Activated CD8-positive, alpha-beta T cell treated with anti-CD3 and anti-CD28 coated beads for 36 hours (primary cell): ENCODE measurements around the gene SEC14L1. TPM values are rescaled to one million over a fixed set of nuclear protein-coding genes. Genes with fewer than 3 reads are reported as not detected.

Source experiments
- ATAC-seq: fragments of 200-7000 bp; cut with Tn5 transposase; one replicate; pipeline ENCODE4 v1.10.0; 2021; ENCODE audit warnings: mild to moderate bottlenecking, moderate library complexity
- CTCF ChIA-PET: fragments of 350-600 bp; sonication (Branson Sonifier 250); formaldehyde crosslinking; loops from one replicate; lab custom pipeline; 2021; ENCODE audit warnings: antibody characterized with exemption; lab: Charles Lee
- POLR2A ChIA-PET: fragments of 350-600 bp; sonication (Branson Sonifier 250); formaldehyde crosslinking; loops from one replicate; lab custom pipeline; 2021; ENCODE audit warnings: antibody characterized with exemption; lab: Charles Lee
- DNase-seq: peaks from one replicate; pipeline ENCODE4 v3.0.0-alpha.2; 2020
- H3K27ac Mint-ChIP-seq: one replicate; pipeline ENCODE4 v1.8.0; 2021; ENCODE audit warnings: mild to moderate bottlenecking, mixed read lengths
- H3K27me3 Mint-ChIP-seq: one replicate; pipeline ENCODE4 v1.8.0; 2021; ENCODE audit warnings: mixed read lengths
- H3K36me3 Mint-ChIP-seq: one replicate; pipeline ENCODE4 v1.8.0; 2021; ENCODE audit warnings: low read depth, mixed read lengths
- H3K4me1 Mint-ChIP-seq: one replicate; pipeline ENCODE4 v1.8.0; 2021; ENCODE audit warnings: low read depth, mixed read lengths
- H3K4me3 Mint-ChIP-seq: one replicate; pipeline ENCODE4 v1.8.0; 2021; ENCODE audit warnings: mild to moderate bottlenecking, moderate library complexity, mixed read lengths
- H3K9me3 Mint-ChIP-seq: one replicate; pipeline ENCODE4 v1.8.0; 2021; ENCODE audit warnings: mixed read lengths
- intact Hi-C: fragments of 100-400 bp; cut with micrococcal nuclease; formaldehyde crosslinking; loops from one replicate; pipeline ENCODE4 v1.10.0; 2022
- total RNA-seq, 2 experiments: library from RNA; stranded (reverse); gene quantifications; one replicate each; pipeline ENCODE4 v1.2.3, GENCODE V29; 2021
- TF ChIP-seq, protein P1 (sequence below): fragments of 200-600 bp; IDR thresholded peaks from one replicate; pipeline ENCODE4 v1.8.0; 2022; ENCODE audit warnings: antibody characterized with exemption, mild to moderate bottlenecking

The SEC14L1 gene
- total RNA-seq, 2 experiments from 2014 or later: 79.7 to 91.6 TPM

DNA sequence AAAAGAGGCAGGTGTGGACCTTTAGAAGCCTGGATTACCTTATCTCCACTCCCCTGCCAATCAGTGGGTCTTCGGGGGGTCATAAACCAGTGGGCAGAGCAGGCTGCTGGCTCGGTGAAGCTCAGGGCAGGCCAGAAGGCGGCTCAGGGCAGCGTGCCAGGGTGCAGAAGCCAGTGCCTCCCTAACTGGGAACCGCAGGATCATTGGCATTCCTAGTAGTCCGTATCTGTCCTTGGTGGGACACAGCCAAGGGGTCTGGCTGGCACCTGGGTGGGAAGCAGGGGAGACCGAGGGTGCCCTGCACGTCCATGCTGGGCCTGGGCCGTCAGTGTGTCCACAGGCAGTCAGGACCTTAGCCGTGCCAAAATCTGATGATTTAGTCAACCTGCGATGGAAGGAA lies 76.8 kb downstream of the SEC14L1 start:
- TF ChIP-seq, protein P1, sequence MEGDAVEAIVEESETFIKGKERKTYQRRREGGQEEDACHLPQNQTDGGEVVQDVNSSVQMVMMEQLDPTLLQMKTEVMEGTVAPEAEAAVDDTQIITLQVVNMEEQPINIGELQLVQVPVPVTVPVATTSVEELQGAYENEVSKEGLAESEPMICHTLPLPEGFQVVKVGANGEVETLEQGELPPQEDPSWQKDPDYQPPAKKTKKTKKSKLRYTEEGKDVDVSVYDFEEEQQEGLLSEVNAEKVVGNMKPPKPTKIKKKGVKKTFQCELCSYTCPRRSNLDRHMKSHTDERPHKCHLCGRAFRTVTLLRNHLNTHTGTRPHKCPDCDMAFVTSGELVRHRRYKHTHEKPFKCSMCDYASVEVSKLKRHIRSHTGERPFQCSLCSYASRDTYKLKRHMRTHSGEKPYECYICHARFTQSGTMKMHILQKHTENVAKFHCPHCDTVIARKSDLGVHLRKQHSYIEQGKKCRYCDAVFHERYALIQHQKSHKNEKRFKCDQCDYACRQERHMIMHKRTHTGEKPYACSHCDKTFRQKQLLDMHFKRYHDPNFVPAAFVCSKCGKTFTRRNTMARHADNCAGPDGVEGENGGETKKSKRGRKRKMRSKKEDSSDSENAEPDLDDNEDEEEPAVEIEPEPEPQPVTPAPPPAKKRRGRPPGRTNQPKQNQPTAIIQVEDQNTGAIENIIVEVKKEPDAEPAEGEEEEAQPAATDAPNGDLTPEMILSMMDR: no peak
- peaks cover 13% of the 10 kb centered on the region for H3K36me3 Mint-ChIP-seq
- DNase-seq (no peak), ATAC-seq (no peak)
- CTCF ChIA-PET: no interaction called here
- H3K9me3 Mint-ChIP-seq: no peaks in the 10 kb centered on the region
- POLR2A ChIA-PET: no interaction called here
- intact Hi-C loops: no loop called here
- H3K4me3 Mint-ChIP-seq: no peak overlapping the region
- no peaks in the 10 kb centered on the region for H3K4me1 Mint-ChIP-seq
- H3K27me3 Mint-ChIP-seq: no peaks in the 10 kb centered on the region
- H3K27ac Mint-ChIP-seq: no peak overlapping the region

DNA sequence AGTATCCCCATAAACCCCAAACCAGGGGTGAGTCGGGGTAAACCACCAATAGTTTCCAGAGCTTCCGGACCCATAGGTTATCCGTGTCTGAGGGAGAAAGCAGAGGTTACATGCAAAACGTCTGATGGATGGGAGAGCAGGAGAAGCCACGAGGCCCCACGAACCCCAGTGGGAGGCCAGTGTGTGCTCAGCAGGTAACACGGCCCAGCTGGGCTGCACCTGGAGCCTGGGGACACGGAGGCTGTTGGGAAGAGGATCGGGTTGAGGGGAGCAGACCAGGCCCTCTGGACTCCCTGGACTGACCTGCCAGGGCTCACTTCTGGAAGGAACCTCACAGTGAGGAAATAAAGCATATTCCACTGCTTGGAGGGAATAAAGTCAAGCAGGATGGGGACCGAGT lies 78.1 kb downstream of the SEC14L1 start:
- no peaks in the 10 kb centered on the region for H3K27me3 Mint-ChIP-seq
- intact Hi-C loops: no loop called here
- no peak for ATAC-seq
- no peaks in the 10 kb centered on the region for H3K9me3 Mint-ChIP-seq
- H3K4me3 Mint-ChIP-seq: no peak overlapping the region
- no peak overlapping the region for H3K27ac Mint-ChIP-seq
- peaks cover 10% of the 10 kb centered on the region for H3K36me3 Mint-ChIP-seq
- ChIA-PET CTCF (no interaction called here), POLR2A (no interaction called here)
- TF ChIP-seq, protein P1: no peak
- no peaks in the 10 kb centered on the region for H3K4me1 Mint-ChIP-seq
- DNase-seq: no peak

DNA sequence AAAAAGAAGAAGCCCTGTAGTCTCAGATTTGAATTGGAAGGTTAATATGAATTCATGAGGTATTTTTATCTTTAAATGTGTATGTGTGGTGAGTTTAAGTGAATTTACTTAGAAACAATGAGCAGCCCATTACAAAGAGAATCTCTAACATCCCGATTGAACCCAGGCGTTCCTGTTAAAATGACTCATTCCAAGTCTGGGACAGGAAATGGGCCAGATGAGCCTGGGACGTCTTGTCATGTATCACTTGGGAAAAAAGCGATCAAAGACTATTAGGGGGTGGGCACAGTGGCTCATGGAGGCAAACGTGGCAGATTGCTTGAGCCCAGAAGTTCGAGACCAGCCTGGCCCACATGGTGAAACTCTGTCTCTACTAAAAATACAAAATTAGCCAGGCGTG lies 81.6 kb downstream of the SEC14L1 start:
- Mint-ChIP-seq H3K27ac (no peak overlapping the region), H3K4me1 (no peaks in the 10 kb centered on the region), H3K27me3 (no peaks in the 10 kb centered on the region), H3K9me3 (peaks cover 6% of the 10 kb centered on the region), H3K4me3 (no peak overlapping the region), H3K36me3 (peaks cover 3% of the 10 kb centered on the region)
- ChIA-PET POLR2A (no interaction called here), CTCF (no interaction called here)
- intact Hi-C loops: no loop called here
- DNase-seq: no peak
- TF ChIP-seq, protein P1: no peak
- no peak for ATAC-seq

DNA sequence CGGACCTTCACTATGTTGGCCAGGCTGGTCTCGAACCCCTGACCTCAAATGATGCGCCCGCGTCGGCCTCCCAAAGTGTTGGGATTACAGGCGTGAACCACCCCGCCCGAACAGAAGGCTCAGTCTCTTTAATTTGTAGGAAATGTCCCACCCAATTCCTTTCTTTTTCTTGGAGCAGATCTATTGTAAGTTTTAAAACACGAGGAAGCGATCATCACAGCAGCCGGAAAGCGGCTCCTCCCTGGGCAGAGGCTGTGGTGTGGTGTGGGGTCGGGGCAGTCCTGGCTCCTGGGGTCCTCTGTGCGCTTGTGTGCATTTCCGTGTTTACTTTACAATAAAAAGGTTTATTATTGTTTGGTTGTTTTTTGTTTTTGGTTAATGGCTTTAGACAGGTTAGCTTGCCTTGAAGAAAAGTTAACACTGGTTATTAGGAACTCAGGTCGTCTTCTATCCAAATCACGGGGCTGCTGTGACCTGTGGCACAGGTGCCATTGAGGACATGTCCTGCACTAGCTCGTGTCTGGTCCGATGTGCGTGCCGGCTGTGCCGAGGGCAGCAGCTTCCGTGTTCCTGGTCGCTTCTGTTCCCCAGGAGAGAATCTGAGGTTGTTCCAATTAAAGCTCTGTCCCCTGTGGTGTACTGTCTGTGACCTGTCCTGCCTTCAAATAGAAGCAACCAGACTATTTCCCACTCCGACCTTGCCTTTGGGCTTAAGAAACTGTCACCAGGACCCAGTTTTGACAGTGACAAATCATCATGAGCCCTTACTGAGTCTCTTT lies 83.1 kb downstream of the SEC14L1 start:
- intact Hi-C loops: no loop called here
- Mint-ChIP-seq H3K4me3 (no peak overlapping the region), H3K9me3 (peaks cover 6% of the 10 kb centered on the region), H3K36me3 (peaks cover 3% of the 10 kb centered on the region), H3K27me3 (no peaks in the 10 kb centered on the region), H3K4me1 (no peaks in the 10 kb centered on the region), H3K27ac (no peak overlapping the region)
- no peak for DNase-seq
- TF ChIP-seq, protein P1: no peak
- ChIA-PET CTCF (no interaction called here), POLR2A (no interaction called here)
- no peak for ATAC-seq

DNA sequence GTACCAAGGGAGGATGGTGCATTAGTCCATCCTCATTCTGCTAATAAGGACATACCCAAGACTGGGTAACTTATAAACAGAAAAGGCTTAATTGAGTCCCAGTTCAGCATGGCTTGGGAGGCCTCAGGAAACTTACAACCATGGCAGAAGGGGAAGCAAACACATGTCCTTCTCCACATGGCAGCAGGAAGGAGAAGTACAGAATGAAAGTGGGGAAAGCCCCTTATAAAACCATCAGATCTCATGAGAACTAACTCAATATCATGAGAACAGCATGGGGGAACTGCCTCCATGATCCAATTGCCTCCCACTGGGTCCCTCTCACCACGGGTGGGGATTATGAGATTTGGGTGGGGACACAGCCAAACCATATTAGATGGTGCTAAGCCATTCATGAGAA lies 84.5 kb downstream of the SEC14L1 start:
- DNase-seq: no peak
- intact Hi-C loops: no loop called here
- H3K27me3 Mint-ChIP-seq: no peaks in the 10 kb centered on the region
- TF ChIP-seq, protein P1: no peak
- no peaks in the 10 kb centered on the region for H3K4me1 Mint-ChIP-seq
- no peak overlapping the region for H3K27ac Mint-ChIP-seq
- peaks cover 6% of the 10 kb centered on the region for H3K9me3 Mint-ChIP-seq
- CTCF ChIA-PET: no interaction called here
- ATAC-seq: no peak
- POLR2A ChIA-PET: interaction anchor here (0.6 kb wide), 1 partner anchor 356 kb away, joined by 3 read pairs; no protein-coding TSS in a partner anchor
- H3K4me3 Mint-ChIP-seq: no peak overlapping the region
- peaks cover 3% of the 10 kb centered on the region for H3K36me3 Mint-ChIP-seq
